CD4-positive, alpha-beta memory T cell (primary cell): ENCODE results near the gene ACSL5. TPM values are rescaled to one million over a fixed set of nuclear protein-coding genes. Genes with fewer than 3 reads are reported as not detected.
"Not testable (repeated sequence)": the region's sequence is repeated elsewhere in the genome, so short reads cannot be mapped to it uniquely, and the experiment has no call there.

Experiments
- CTCF ChIA-PET: fragments of 350-600 bp; sonication (Branson Sonifier 250); formaldehyde crosslinking; loops from one replicate; lab custom pipeline; 2021; ENCODE audit warnings: inconsistent platforms; ENCODE audit not compliant: partially characterized antibody; lab: Charles Lee
- POLR2A ChIA-PET: fragments of 350-600 bp; sonication (Branson Sonifier 250); formaldehyde crosslinking; loops from one replicate; lab custom pipeline; 2021; ENCODE audit not compliant: partially characterized antibody; lab: Charles Lee
- DNase-seq, 5 donors: peaks; one replicate each; pipeline versions ENCODE4 v3.0.0 to v3.0.0-alpha.2; 2020 to 2022; ENCODE audit warnings: mixed read lengths in 1 of 5
- H3K27ac ChIP-seq: one replicate; pipeline ENCODE4 v1.7.0; 2013; ENCODE audit warnings: low read depth, low read length
- H3K27me3 ChIP-seq: 2 replicates; pipeline ENCODE4 v1.7.0; 2013; ENCODE audit warnings: mild to moderate bottlenecking, low read length, moderate library complexity; ENCODE audit not compliant: insufficient read depth
- H3K36me3 ChIP-seq: 2 replicates; pipeline ENCODE4 v1.7.0; 2013; ENCODE audit warnings: mild to moderate bottlenecking, low read length, moderate library complexity; ENCODE audit not compliant: insufficient read depth
- H3K4me1 ChIP-seq: 2 replicates; pipeline ENCODE4 v1.7.0; 2013; ENCODE audit warnings: mild to moderate bottlenecking, low read length, moderate library complexity; ENCODE audit not compliant: insufficient read depth
- H3K4me3 ChIP-seq, 2 donors: one replicate each; pipeline ENCODE4 v1.7.0; 2013; ENCODE audit warnings: low read length in 2 of 2, mild to moderate bottlenecking in 1 of 2
- H3K9me3 ChIP-seq, 2 donors: one replicate each; pipeline ENCODE4 v1.7.0; 2013; ENCODE audit warnings: low read length in 2 of 2, control low read depth in 1 of 2; ENCODE audit not compliant: control insufficient read depth in 1 of 2
- H3K27ac Mint-ChIP-seq, 7 donors: one replicate each; pipeline ENCODE4 v1.8.0; 2020 to 2021; ENCODE audit warnings: mixed read lengths in 7 of 7, mild to moderate bottlenecking in 6 of 7, inconsistent platforms in 3 of 7, moderate library complexity in 3 of 7
- H3K27me3 Mint-ChIP-seq, 2 donors: one replicate each; pipeline ENCODE4 v1.8.0; 2020 to 2021; ENCODE audit warnings: mixed read lengths in 2 of 2
- H3K36me3 Mint-ChIP-seq, 2 donors: one replicate each; pipeline ENCODE4 v1.8.0; 2020 to 2021; ENCODE audit warnings: mixed read lengths in 2 of 2, inconsistent platforms in 1 of 2, mild to moderate bottlenecking in 1 of 2
- H3K4me1 Mint-ChIP-seq, 4 donors: one replicate each; pipeline ENCODE4 v1.8.0; 2020 to 2021; ENCODE audit warnings: mixed read lengths in 4 of 4, mild to moderate bottlenecking in 1 of 4
- H3K4me3 Mint-ChIP-seq, 8 donors: one replicate each; pipeline ENCODE4 v1.8.0; 2020 to 2021; ENCODE audit warnings: mixed read lengths in 8 of 8, mild to moderate bottlenecking in 7 of 8, moderate library complexity in 6 of 8, inconsistent platforms in 3 of 8
- H3K9me3 Mint-ChIP-seq, 8 donors: one replicate each; pipeline ENCODE4 v1.8.0; 2020 to 2021; ENCODE audit warnings: mixed read lengths in 8 of 8, mild to moderate bottlenecking in 5 of 8, inconsistent platforms in 3 of 8, moderate library complexity in 1 of 8
- intact Hi-C: fragments of 100-400 bp; cut with micrococcal nuclease; formaldehyde crosslinking; loops from one replicate; pipeline ENCODE4 v1.15.1; 2023
- polyA plus RNA-seq, 2 donors: library from polyadenylated mRNA; unstranded; fragments of 300-500 nt; fragmentation: Illumina TruSeq; gene quantifications; one replicate each; pipeline ENCODE4 v1.2.3, GENCODE V29; 2021
- total RNA-seq, 2 experiments: library from RNA; stranded (reverse); gene quantifications; one replicate each; pipeline ENCODE4 v1.2.3, GENCODE V29; 2021

ACSL5 gene
- total and polyA plus RNA-seq, 4 experiments from 2014 or later: 51.8 to 83.8 (median 58.0) TPM

- POLR2A ChIA-PET, intact Hi-C loops, H3K4me1 ChIP-seq, H3K27me3 Mint-ChIP-seq, CTCF ChIA-PET, H3K4me3 ChIP-seq, H3K27ac ChIP-seq, DNase-seq, H3K4me1 Mint-ChIP-seq, H3K27ac Mint-ChIP-seq, H3K9me3 Mint-ChIP-seq, H3K4me3 Mint-ChIP-seq, H3K9me3 ChIP-seq, H3K27me3 ChIP-seq: not testable (repeated sequence)
- H3K36me3 Mint-ChIP-seq: peaks cover 69 to 85% of the 10 kb centered on the region in 2 donors
- H3K36me3 ChIP-seq: peaks cover 74% of the 10 kb centered on the region
Measured at GRCh38 chr10:112406806-112407205, 32.9 kb downstream of the ACSL5 start.

GRCh38 chr10:112407696-112408095 is 33.8 kb downstream of the ACSL5 start:
- Histone ChIP-seq H3K4me1 (no peaks in the 10 kb centered on the region), H3K27me3 (no peaks in the 10 kb centered on the region), H3K4me3 (no peak overlapping the region), H3K9me3 (no peaks in the 10 kb centered on the region), H3K27ac (no peak overlapping the region), H3K36me3 (peaks cover 70% of the 10 kb centered on the region)
- CTCF ChIA-PET: no interaction called here
- intact Hi-C loops: no loop called here
- Mint-ChIP-seq H3K4me1 (peaks cover 0 to under 1% (median 0%) of the 10 kb centered on the region in 4 donors), H3K9me3 (no peaks in the 10 kb centered on the region), H3K4me3 (no peak overlapping the region), H3K27ac (peak overlapping the region in 2 of 7 donors; percentile 48 to 79), H3K27me3 (no peaks in the 10 kb centered on the region), H3K36me3 (peaks cover 68 to 86% of the 10 kb centered on the region in 2 donors)
- no peak for DNase-seq
- POLR2A ChIA-PET: no interaction called here

DNA sequence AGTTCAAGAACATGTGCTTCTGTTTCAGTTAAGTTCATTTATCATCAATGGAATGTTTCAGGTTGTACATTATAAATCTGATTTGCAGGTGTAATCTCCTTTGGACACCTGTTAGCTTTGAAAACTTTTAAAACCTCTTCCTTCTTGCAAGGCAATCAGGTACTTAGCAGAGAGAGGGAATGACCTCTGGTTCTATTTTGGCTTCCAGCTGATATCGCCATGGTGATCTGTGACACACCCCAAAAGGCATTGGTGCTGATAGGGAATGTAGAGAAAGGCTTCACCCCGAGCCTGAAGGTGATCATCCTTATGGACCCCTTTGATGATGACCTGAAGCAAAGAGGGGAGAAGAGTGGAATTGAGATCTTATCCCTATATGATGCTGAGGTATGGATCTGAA is 35.4 kb downstream of the ACSL5 start:
- Mint-ChIP-seq H3K36me3 (peaks cover 62 to 83% of the 10 kb centered on the region in 2 donors), H3K27ac (peak overlapping the region in 2 of 7 donors; percentile 2 to 44), H3K9me3 (no peaks in the 10 kb centered on the region), H3K4me1 (no peaks in the 10 kb centered on the region), H3K4me3 (no peak overlapping the region), H3K27me3 (no peaks in the 10 kb centered on the region)
- Histone ChIP-seq H3K36me3 (peaks cover 66% of the 10 kb centered on the region), H3K27ac (no peak overlapping the region), H3K9me3 (no peaks in the 10 kb centered on the region), H3K27me3 (no peaks in the 10 kb centered on the region), H3K4me1 (no peaks in the 10 kb centered on the region), H3K4me3 (no peak overlapping the region)
- ChIA-PET CTCF (interaction anchor here (1.1 to 1.3 kb wide), 2 partner anchors 10 to 20 kb away, joined by 3 read pairs; no protein-coding TSS in a partner anchor), POLR2A (no interaction called here)
- intact Hi-C loops: no loop called here
- no peak for DNase-seq

GRCh38 chr10:112409755-112410154 is 35.8 kb downstream of the ACSL5 start:
- Mint-ChIP-seq H3K36me3 (peaks cover 62 to 83% of the 10 kb centered on the region in 2 donors), H3K4me1 (no peaks in the 10 kb centered on the region), H3K27ac (peak overlapping the region in 2 of 7 donors; percentile 14 to 36), H3K27me3 (no peaks in the 10 kb centered on the region), H3K4me3 (no peak overlapping the region), H3K9me3 (no peaks in the 10 kb centered on the region)
- no peaks in the 10 kb centered on the region for H3K27me3 ChIP-seq
- H3K9me3 ChIP-seq: no peaks in the 10 kb centered on the region
- ChIA-PET CTCF (interaction anchor here (1.1 to 1.3 kb wide), 2 partner anchors 10 to 19 kb away, joined by 3 read pairs; no protein-coding TSS in a partner anchor), POLR2A (no interaction called here)
- no peak for DNase-seq
- H3K4me3 ChIP-seq: no peak overlapping the region
- H3K4me1 ChIP-seq: no peaks in the 10 kb centered on the region
- H3K36me3 ChIP-seq: peaks cover 66% of the 10 kb centered on the region
- intact Hi-C loops: no loop called here
- H3K27ac ChIP-seq: no peak overlapping the region

GRCh38 chr10:112412696-112413095 is 38.8 kb downstream of the ACSL5 start:
- no peaks in the 10 kb centered on the region for H3K9me3 Mint-ChIP-seq
- peaks cover 61 to 77% of the 10 kb centered on the region in 2 donors for H3K36me3 Mint-ChIP-seq
- no peaks in the 10 kb centered on the region for H3K4me1 ChIP-seq
- no peak for DNase-seq
- H3K9me3 ChIP-seq: no peaks in the 10 kb centered on the region
- no peak overlapping the region for H3K4me3 ChIP-seq
- intact Hi-C loops: no loop called here
- no peaks in the 10 kb centered on the region for H3K4me1 Mint-ChIP-seq
- H3K27me3 ChIP-seq: no peaks in the 10 kb centered on the region
- no peaks in the 10 kb centered on the region for H3K27me3 Mint-ChIP-seq
- ChIA-PET POLR2A (no interaction called here), CTCF (no interaction called here)
- no peak overlapping the region for H3K4me3 Mint-ChIP-seq
- no peak overlapping the region for H3K27ac ChIP-seq
- peak overlapping the region in 1 of 7 donors; percentile 29 for H3K27ac Mint-ChIP-seq
- peaks cover 70% of the 10 kb centered on the region for H3K36me3 ChIP-seq

DNA sequence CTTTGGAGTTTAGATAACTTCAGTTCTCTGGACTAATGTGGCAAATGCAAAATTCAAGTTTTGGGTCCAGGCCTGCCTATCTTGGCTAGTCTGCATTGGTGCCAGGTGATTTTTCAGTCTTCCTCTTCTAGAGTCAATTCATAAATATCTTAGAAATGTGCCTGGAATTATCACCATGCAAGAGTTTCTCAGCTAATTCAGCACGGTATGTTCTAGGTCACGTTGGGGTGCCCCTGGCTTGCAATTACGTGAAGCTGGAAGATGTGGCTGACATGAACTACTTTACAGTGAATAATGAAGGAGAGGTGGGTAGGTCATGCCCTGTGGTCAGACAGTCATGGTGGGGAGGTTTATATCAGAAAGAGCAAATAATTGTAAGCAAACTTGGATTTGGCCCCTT is 47.8 kb downstream of the ACSL5 start:
- POLR2A ChIA-PET: no interaction called here
- DNase-seq: no peak
- CTCF ChIA-PET: no interaction called here
- H3K27ac ChIP-seq: no peak overlapping the region
- H3K27ac Mint-ChIP-seq: peak overlapping the region in 6 of 7 donors; percentile 5 to 81 (median 40)
- no peaks in the 10 kb centered on the region for H3K27me3 Mint-ChIP-seq
- H3K4me3 ChIP-seq: no peak overlapping the region
- H3K4me1 ChIP-seq: no peaks in the 10 kb centered on the region
- H3K36me3 ChIP-seq: peaks cover 49% of the 10 kb centered on the region
- intact Hi-C loops: loop anchor here (10.0 kb wide), 1 partner anchor 47 kb away; the partner anchor contains the start of gene ACSL5
- H3K4me1 Mint-ChIP-seq: no peaks in the 10 kb centered on the region
- H3K9me3 ChIP-seq: no peaks in the 10 kb centered on the region
- no peak overlapping the region for H3K4me3 Mint-ChIP-seq
- H3K36me3 Mint-ChIP-seq: peaks cover 42 to 71% of the 10 kb centered on the region in 2 donors
- no peaks in the 10 kb centered on the region for H3K27me3 ChIP-seq
- H3K9me3 Mint-ChIP-seq: no peaks in the 10 kb centered on the region

DNA sequence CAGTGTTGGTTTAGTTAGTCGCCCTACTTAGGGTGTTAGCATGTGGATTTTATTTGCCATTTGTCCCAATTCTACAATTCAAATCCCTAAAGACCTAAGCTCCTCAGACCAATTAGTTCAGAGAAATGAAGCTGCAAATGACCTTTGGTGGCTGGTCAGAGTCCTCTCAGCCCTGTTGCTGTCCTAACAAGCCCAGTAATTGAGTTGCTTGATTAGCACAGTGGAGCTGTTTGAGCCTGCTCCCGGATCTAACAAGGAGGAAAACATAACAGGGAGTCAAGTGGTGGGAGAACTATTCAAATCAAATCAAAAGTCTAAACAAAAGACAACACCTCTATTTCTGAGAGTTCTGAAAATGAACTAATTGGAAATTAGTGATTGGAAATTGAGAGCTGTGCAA is 50.7 kb downstream of the ACSL5 start:
- H3K4me3 Mint-ChIP-seq: no peak overlapping the region
- H3K36me3 ChIP-seq: peaks cover 55% of the 10 kb centered on the region
- peaks cover 43 to 74% of the 10 kb centered on the region in 2 donors for H3K36me3 Mint-ChIP-seq
- ChIA-PET CTCF (interaction anchor here (4.3 kb wide), 1 partner anchor 11 kb away, joined by 31 read pairs; no protein-coding TSS in a partner anchor), POLR2A (interaction anchor here (1.1 to 3.1 kb wide), 2 partner anchors 22 to 49 kb away, joined by 3 to 14 read pairs; partner anchors contain the start of genes VTI1A and ZDHHC6)
- peaks cover 0 to 3% (median 0%) of the 10 kb centered on the region in 4 donors for H3K4me1 Mint-ChIP-seq
- intact Hi-C loops: loop anchor here (10.0 kb wide), 1 partner anchor 50 kb away; the partner anchor contains the start of gene ACSL5
- no peak for DNase-seq
- H3K9me3 Mint-ChIP-seq: no peaks in the 10 kb centered on the region
- H3K27me3 Mint-ChIP-seq: no peaks in the 10 kb centered on the region
- no peaks in the 10 kb centered on the region for H3K27me3 ChIP-seq
- H3K27ac ChIP-seq: no peak overlapping the region
- no peaks in the 10 kb centered on the region for H3K4me1 ChIP-seq
- H3K4me3 ChIP-seq: no peak overlapping the region
- H3K27ac Mint-ChIP-seq: peak overlapping the region in 2 of 7 donors; percentile 30 to 72
- no peaks in the 10 kb centered on the region for H3K9me3 ChIP-seq
